HFFc6 (cell line): ENCODE data around the gene CLIC1. TPM values are rescaled to one million over a fixed set of nuclear protein-coding genes. Genes with fewer than 3 reads are reported as not detected.
A peak's percentile ranks its signal among the peaks of the same experiment; 100 is the strongest.

ENCODE experiments used
- DNase-seq: peaks from one replicate; pipeline ENCODE4 v3.0.0-alpha.2; 2018
- H3K27ac Mint-ChIP-seq: 2 replicates; pipeline ENCODE4 v1.8.0; 2020; ENCODE audit warnings: mild to moderate bottlenecking, mixed read lengths
- H3K27me3 Mint-ChIP-seq: 2 replicates; pipeline ENCODE4 v1.8.0; 2021; ENCODE audit warnings: mild to moderate bottlenecking, moderate library complexity, mixed read lengths; ENCODE audit not compliant: insufficient read depth
- H3K36me3 Mint-ChIP-seq: 2 replicates; pipeline ENCODE4 v1.8.0; 2021; ENCODE audit warnings: low read depth, mixed read lengths
- H3K4me1 Mint-ChIP-seq: 2 replicates; pipeline ENCODE4 v1.8.0; 2020; ENCODE audit warnings: low read depth, mixed read lengths
- H3K4me3 Mint-ChIP-seq: 2 replicates; pipeline ENCODE4 v1.8.0; 2020; ENCODE audit warnings: mild to moderate bottlenecking, moderate library complexity, mixed read lengths
- H3K9me3 Mint-ChIP-seq: 2 replicates; pipeline ENCODE4 v1.8.0; 2020; ENCODE audit warnings: mild to moderate bottlenecking, mixed read lengths
- total RNA-seq, 6 experiments: library from RNA; stranded (reverse); fragmentation: NEBNext Ultra II Directional; extraction: Animal tissue kit (Norgen Biotek cat#: 25700); gene quantifications; 2 replicates in 1 of 6; 3 replicates in 5 of 6; pipeline ENCODE4 v1.2.3, GENCODE V29; 2021
- TF ChIP-seq, protein P1 (sequence below): fragments of 200-600 bp; sonication (generic); IDR thresholded peaks from 2 replicates; pipeline ENCODE4 v1.5.0; 2021; ENCODE audit warnings: antibody characterized with exemption, mild to moderate bottlenecking

The CLIC1 gene
- total RNA-seq, 6 experiments from 2014 or later: 638 to 833 (median 745) TPM

DNA sequence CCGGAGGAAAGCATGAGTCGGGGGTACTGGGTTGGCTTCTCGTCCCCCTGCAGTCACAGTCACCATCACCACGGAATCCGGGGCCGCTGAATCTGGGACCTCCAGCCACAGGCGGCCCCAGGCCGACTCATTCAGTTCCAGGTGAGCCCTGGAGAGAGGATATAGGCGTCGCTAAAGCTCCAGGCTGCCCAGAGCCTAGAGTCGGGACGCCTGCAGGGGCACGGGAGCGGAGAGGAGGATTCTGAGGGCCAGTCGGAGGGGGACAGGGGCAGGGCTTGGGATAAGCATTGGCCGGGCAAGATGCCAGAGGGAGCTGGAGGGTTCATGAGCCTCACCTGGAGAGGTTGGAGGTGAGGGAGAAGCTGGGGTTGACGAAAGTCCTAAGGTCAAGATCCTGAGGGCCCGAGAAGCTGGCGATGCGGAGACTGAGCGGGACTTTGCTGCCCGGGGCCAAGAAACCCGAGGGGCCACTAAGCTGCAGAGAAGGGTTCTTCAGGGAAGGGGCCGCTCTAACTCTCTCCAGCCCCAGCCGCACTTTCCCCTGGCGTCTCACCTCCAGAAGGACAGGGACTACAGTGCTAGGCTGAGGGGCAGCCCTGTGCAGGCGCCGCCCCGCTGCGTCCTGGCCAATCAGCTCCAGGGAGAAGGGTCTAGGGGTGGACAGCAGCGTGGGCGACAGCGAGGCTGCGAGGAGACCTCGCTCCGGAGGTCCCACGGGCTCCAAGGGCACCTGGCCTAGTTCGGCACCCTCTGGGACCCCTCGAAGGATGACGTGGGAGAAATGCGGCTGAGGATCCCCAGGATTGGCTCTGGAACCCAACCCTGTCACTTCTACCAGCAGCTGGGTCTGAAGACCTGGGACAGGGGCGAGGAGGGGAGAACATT, 29.8 kb upstream of the CLIC1 start:
- peak overlapping the region; percentile 60 for H3K4me3 Mint-ChIP-seq
- H3K27ac Mint-ChIP-seq: no peak overlapping the region
- no peaks in the 10 kb centered on the region; the same call in 1 of the 2 replicates for H3K27me3 Mint-ChIP-seq
- no peaks in the 10 kb centered on the region; the same call in 1 of the 2 replicates for H3K36me3 Mint-ChIP-seq
- TF ChIP-seq, protein P1, sequence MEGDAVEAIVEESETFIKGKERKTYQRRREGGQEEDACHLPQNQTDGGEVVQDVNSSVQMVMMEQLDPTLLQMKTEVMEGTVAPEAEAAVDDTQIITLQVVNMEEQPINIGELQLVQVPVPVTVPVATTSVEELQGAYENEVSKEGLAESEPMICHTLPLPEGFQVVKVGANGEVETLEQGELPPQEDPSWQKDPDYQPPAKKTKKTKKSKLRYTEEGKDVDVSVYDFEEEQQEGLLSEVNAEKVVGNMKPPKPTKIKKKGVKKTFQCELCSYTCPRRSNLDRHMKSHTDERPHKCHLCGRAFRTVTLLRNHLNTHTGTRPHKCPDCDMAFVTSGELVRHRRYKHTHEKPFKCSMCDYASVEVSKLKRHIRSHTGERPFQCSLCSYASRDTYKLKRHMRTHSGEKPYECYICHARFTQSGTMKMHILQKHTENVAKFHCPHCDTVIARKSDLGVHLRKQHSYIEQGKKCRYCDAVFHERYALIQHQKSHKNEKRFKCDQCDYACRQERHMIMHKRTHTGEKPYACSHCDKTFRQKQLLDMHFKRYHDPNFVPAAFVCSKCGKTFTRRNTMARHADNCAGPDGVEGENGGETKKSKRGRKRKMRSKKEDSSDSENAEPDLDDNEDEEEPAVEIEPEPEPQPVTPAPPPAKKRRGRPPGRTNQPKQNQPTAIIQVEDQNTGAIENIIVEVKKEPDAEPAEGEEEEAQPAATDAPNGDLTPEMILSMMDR: no peak; the same call in 1 of the 2 replicates
- DNase-seq: no peak
- no peaks in the 10 kb centered on the region for H3K9me3 Mint-ChIP-seq
- peaks cover 29% of the 10 kb centered on the region for H3K4me1 Mint-ChIP-seq

DNA sequence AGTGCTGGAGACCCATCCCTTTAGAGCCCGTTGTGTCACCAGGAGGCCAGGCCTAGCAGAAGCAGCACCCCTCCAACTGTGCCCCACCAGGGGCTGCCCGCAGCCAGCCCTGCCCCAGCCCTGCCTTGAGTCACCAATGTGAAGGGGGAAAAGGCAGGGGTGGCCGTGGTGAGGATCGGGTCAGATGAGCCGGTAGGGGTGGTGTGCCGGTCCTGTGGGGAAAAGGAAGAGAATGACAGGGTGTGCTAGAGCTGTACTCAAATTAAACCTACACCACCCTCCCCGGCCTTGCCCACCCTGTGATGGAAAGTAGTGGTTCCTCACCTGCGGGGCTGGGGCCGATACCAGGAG, 29.2 kb upstream of the CLIC1 start:
- no peaks in the 10 kb centered on the region; the same call in 1 of the 2 replicates for H3K27me3 Mint-ChIP-seq
- H3K4me1 Mint-ChIP-seq: peaks cover 29% of the 10 kb centered on the region
- TF ChIP-seq, protein P1: no peak
- peaks cover 2% of the 10 kb centered on the region; the same call in 1 of the 2 replicates for H3K36me3 Mint-ChIP-seq
- no peak overlapping the region for H3K27ac Mint-ChIP-seq
- H3K4me3 Mint-ChIP-seq: no peak overlapping the region
- no peaks in the 10 kb centered on the region for H3K9me3 Mint-ChIP-seq
- DNase-seq: no peak

- H3K4me3 Mint-ChIP-seq: no peak overlapping the region
- no peaks in the 10 kb centered on the region; the same call in 1 of the 2 replicates for H3K27me3 Mint-ChIP-seq
- peaks cover 7% of the 10 kb centered on the region; the same call in 1 of the 2 replicates for H3K36me3 Mint-ChIP-seq
- H3K27ac Mint-ChIP-seq: peak overlapping the region; percentile 58
- DNase-seq: no peak
- H3K4me1 Mint-ChIP-seq: peaks cover 29% of the 10 kb centered on the region
- no peaks in the 10 kb centered on the region for H3K9me3 Mint-ChIP-seq
- TF ChIP-seq, protein P1: no peak
These were observed 27.9 kb upstream of the CLIC1 start for GRCh38 chr6:31764198-31764597.

DNA sequence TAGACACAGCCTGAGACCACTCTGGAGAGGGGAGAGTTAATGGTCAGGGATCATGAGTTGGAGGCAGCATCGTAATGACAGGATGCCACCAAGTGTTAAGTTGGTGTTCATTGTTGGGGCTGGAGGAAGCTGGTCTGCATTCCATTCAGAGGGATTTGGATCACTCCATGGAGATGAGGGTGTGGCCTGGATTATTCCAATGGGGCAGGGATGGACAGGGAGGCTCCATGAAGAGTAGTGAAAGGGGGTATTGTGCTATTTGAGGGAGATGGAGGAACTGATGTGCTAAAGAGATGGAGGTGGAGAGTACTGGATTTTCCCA, 27.2 kb upstream of the CLIC1 start:
- peak; percentile 73 for DNase-seq
- peaks cover 7% of the 10 kb centered on the region; the same call in 1 of the 2 replicates for H3K36me3 Mint-ChIP-seq
- H3K27ac Mint-ChIP-seq: peak overlapping the region; percentile 58
- TF ChIP-seq, protein P1: no peak
- peak overlapping the region; percentile 0; the same call in 1 of the 2 replicates for H3K4me3 Mint-ChIP-seq
- peaks cover 29% of the 10 kb centered on the region for H3K4me1 Mint-ChIP-seq
- H3K27me3 Mint-ChIP-seq: no peaks in the 10 kb centered on the region; the same call in 1 of the 2 replicates
- H3K9me3 Mint-ChIP-seq: no peaks in the 10 kb centered on the region

GRCh38 chr6:31762878-31763618, 26.7 kb upstream of the CLIC1 start:
- Mint-ChIP-seq H3K36me3 (peaks cover 7% of the 10 kb centered on the region; the same call in 1 of the 2 replicates), H3K4me3 (peak overlapping the region; percentile 0; the same call in 1 of the 2 replicates), H3K9me3 (no peaks in the 10 kb centered on the region), H3K27ac (peak overlapping the region; percentile 58), H3K27me3 (no peaks in the 10 kb centered on the region; the same call in 1 of the 2 replicates), H3K4me1 (peaks cover 29% of the 10 kb centered on the region)
- no peak for DNase-seq
- TF ChIP-seq, protein P1: no peak
